Measurements from ENCODE around the gene S100PBP.
A peak's percentile ranks its signal among the peaks of the same experiment; 100 is the strongest.

Gene S100PBP

DNA sequence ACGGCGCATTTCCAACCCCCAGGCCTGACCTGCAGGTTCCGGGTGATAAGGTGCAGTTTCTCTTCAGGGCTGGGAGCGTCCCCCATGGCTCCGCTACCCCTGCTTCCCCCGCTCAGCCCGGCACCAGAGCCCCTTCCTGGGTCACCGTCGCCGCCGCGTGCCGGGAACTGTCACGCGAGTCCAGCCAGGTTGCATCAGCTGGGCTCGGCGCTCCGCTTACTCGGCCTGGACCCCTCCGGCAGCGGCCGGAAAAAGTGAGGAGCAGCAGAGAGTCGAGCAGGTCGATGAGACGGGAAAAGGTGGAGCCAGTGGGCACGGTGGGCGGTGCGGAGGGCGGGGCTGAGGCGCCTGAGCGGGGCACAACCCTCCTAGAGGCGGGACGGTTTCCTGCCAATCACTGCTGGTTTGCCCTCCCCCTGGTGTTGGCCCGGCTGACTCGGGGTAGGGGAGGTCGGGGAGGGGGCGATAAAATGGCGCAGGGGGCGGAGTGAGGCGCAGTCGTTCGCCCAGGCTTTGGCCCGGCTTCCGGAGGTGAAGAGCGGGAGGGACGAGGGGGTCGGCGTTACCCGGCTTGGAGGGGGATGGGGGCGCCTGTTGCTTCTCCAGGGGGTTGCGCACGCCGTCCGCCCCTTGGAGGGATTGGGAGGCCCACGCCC, at the start of gene S100PBP, which contains the start of gene YARS1:
Gene S100PBP, plus strand, starts transcription at position 495 of the 656 bp plus-strand sequence. CDS start 8,447 bp downstream, outside the sequence.
Gene YARS1, minus strand, starts transcription at position 200 of the 656 bp plus-strand sequence. Its CDS starts 114 bp downstream, at position 86.
- DNase-seq (ENCODE audit: low read depth in 1 of 2, low spot score in 1 of 2) = peak; percentile 100

DNA sequence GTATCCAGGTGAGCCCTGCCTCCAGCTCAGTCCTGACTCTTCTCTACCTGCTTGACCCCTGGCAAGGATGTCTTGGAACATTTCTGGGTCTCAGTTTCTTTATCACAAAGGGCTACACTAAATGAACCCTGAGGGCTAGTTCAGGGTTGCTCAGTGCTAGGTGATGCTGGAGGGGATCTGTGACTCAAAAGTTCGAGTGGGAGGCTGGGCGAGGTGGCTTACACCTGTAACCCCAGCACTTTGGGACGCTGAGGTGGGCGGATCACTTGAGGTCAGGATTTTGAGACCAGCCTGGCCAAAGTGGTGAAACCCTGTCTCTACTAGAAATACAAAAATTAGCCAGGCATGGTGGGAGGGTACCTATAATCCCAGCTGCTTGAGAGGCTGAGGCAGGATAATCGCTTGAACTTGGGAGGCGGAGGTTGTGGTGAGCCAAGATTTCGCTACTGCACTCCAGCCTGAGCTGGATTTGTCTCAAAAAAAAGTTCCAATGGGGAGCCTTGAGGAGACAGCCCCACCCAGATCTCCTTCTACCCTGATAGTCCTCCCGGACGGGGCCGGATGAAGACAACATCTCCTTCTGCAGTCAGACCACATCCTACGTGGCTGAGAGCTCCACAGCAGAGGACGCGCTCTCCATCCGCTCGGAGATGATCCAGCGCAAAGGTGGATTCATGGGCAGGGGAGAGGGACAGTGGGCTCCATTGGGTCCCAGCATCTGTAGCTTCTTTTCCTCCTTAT, 49.2 kb upstream of the S100PBP start:
- DNase-seq (ENCODE audit: low read depth in 1 of 2, low spot score in 1 of 2) = no peak

- no peak for DNase-seq (ENCODE audit: low read depth in 1 of 2, low spot score in 1 of 2)
Measured at GRCh38 chr1:32769524-32770220, 47.8 kb upstream of the S100PBP start.

- no peak for DNase-seq (ENCODE audit: low read depth in 1 of 2, low spot score in 1 of 2)
Measured at GRCh38 chr1:32770221-32770731, 47.2 kb upstream of the S100PBP start.

DNA sequence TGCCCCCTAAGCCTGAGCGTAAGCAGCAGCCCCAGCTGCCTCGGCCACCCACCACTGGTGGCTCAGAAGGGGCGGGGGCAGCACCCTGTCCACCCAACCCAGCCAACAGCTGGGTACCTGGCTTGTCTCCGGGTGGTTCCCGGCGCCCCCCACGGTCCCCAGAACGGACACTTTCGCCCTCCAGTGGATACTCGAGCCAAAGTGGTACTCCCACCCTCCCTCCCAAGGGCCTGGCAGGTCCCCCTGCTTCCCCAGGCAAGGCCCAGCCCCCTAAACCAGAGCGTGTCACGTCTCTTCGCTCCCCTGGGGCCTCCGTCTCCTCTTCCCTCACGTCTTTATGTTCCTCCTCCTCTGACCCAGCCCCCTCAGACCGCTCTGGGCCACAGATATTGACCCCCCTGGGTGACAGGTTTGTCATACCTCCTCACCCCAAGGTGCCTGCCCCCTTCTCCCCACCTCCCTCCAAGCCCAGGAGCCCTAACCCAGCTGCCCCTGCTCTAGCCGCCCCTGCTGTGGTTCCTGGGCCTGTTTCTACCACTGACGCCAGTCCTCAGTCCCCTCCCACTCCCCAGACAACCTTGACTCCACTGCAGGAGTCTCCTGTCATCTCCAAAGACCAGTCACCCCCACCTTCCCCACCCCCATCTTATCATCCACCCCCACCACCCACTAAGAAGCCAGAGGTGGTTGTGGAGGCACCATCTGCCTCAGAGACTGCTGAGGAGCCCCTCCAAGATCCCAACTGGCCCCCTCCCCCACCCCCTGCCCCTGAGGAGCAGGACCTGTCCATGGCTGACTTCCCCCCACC, 46.5 kb upstream of the S100PBP start:
- no peak for DNase-seq (ENCODE audit: low read depth in 1 of 2, low spot score in 1 of 2)

DNA sequence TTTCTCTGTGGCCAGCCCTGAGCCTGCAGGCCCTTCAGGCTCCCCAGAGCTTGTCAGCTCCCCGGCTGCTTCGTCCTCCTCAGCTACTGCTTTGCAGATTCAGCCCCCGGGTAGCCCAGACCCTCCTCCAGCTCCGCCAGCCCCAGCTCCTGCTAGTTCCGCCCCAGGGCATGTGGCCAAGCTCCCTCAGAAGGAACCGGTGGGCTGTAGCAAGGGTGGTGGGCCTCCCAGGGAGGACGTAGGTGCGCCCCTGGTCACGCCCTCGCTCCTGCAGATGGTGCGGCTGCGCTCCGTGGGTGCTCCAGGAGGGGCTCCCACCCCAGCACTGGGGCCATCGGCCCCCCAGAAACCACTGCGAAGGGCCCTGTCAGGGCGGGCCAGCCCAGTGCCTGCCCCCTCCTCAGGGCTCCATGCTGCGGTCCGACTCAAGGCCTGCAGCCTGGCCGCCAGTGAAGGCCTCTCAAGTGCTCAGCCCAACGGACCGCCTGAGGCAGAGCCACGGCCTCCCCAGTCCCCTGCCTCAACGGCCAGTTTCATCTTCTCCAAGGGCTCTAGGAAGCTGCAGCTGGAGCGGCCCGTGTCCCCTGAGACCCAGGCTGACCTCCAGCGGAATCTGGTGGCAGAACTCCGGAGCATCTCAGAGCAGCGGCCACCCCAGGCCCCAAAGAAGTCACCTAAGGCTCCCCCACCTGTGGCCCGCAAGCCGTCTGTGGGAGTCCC, 45.7 kb upstream of the S100PBP start:
- no peak for DNase-seq (ENCODE audit: low read depth in 1 of 2, low spot score in 1 of 2)

- DNase-seq (ENCODE audit: low read depth in 1 of 2, low spot score in 1 of 2) = no peak
Measured at GRCh38 chr1:32772281-32773017, 45.0 kb upstream of the S100PBP start.

DNA sequence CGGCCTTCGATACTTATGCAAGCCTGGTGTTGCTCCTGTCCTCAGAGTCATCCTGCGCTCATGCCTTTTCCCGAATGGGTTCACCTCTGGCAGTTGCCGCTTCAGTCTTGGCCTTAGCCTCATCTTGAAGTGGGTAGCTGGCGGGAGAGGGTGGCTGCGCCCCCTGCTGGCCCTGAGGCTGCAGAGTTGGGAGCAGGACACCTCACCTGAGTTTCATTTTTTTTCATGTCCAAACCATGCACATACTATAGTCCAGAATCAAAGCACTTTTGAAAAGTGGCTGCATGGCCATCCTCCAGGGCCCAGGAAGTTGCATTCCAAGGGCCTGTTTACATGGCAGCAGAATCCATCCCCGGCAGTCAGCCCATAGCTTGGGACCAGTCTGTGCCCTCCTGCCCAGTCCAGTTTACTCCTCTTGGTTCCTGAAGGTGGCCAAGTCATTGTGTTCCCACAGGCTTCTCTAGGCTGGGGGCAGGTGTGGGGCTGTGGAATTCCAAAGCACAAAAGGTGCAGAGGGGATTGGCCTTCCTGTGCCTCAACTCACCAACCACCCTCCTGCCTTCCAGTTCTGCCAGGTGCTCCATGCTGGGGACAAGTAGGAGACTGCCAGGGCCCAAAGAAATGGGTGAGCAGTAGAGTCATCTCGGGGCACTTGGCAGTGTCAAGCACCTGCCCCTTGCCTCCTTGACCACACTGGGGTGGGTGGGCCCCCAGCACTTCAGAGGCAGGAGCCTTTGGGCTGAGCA, 44.3 kb upstream of the S100PBP start:
- DNase-seq (ENCODE audit: low read depth in 1 of 2, low spot score in 1 of 2) = peak; percentile 61 to 62

GRCh38 chr1:32773764-32774463, 43.5 kb upstream of the S100PBP start:
- no peak for DNase-seq (ENCODE audit: low read depth in 1 of 2, low spot score in 1 of 2)

DNA sequence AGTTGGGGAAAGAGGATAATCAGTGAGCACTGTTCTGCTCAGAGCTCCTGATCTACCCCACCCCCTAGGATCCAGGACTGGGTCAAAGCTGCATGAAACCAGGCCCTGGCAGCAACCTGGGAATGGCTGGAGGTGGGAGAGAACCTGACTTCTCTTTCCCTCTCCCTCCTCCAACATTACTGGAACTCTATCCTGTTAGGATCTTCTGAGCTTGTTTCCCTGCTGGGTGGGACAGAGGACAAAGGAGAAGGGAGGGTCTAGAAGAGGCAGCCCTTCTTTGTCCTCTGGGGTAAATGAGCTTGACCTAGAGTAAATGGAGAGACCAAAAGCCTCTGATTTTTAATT, 43.0 kb upstream of the S100PBP start:
- DNase-seq (ENCODE audit: low read depth in 1 of 2, low spot score in 1 of 2) = no peak

DNA sequence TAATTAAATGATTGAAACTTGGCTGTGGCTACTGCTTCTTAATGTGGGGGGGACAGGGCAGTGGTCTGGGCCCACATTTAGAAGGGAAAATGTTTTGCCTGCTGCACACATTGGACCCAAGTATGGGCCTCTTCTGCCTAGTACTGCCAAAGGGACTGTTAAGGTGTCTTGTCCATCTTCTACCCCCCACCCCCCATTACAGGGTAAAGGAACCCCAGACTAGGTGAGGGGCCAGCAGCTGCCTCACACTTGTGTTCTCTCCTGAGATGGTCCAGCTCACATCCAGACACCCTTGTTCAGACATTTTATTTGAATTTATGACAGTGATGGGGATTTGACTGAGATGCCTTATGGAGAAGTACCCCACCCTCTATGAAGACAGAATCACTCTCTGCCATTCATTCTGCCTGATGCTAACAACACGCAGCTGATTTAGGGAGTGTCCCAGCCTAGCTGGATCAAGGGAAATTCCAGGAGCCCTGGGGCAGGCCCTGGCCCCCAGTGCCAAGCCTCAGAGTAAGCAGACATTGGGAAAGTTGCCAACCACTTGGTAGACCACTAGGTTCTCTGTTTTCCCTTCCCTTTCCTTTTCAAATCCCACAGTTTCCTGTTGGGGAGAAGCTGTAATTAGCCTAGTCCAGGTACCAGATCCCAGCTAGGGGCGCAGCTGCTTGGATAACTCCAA, 42.4 kb upstream of the S100PBP start:
- no peak for DNase-seq (ENCODE audit: low read depth in 1 of 2, low spot score in 1 of 2)

DNA sequence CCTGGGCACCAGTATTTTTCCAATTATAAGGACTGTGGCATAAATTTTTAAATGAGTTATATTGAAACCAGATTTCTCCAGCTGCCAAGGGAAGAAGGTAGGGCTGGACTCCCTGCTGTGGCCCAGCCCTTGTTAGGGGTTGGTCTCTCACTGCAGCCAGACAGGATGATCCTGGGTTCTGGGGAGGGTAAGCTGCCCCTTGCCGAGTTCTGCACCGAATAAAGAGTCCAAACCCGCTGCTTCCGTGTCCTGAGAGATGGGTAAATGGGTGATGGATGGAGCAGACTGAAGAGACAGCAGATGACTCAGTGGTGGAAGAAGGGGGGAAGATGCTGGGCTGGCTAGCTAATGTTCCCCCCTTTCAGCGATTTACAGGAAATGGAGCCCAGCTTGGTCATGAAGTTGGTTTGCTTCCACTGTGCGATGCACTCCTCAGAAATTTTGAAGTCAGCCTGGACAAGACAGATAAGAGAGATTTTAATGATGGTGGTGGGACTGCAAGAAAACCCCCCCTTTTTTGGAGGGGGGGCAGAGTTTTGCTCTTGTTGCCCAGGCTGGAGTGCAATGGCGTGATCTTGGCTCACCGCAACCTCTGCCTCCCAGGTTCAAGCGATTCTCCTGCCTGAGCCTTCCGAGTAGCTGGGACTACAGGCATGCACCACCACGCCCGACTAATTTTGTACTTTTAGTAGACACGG, 41.7 kb upstream of the S100PBP start:
- DNase-seq (ENCODE audit: low read depth in 1 of 2, low spot score in 1 of 2) = no peak

DNA sequence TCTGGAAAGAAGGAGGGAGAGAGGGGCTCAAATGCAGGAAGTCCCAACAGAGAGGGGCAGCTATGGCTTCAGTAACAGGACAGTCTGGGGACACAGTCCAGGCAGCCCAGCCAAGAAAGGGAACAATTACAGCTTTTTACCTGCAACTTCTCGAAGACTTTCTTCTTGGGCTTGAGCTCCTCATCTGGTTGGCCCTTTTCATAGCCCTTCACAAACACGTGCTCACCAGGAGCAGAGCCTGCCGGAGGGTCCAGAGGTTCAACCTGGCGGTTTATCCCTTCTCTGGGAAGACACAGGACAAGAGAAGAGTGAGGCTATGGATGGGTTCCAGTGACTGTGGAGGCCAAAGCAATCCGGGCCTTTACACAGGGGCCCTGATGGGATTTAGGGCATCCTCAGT, 38.2 kb upstream of the S100PBP start:
- no peak for DNase-seq (ENCODE audit: low read depth in 1 of 2, low spot score in 1 of 2)

DNA sequence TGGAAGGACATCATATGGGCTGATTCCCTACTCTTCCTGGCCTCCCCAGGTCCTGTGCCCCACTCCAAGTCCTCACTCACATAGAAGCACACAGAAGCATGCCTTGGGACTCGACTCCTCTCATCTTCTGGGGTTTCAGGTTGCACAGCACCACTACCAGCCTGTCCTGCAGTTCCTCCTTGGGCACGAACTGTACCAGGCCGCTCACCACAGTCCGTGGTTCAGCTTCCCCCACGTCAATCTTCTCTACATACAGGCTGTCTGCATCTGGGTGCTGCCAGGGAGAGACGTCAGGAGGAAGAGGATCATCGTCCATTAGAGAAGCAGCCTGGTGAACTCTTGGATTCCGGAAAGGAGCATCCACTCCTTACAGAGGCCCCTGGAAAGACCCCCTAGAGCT, 37.4 kb upstream of the S100PBP start:
- DNase-seq (ENCODE audit: low read depth in 1 of 2, low spot score in 1 of 2) = no peak

GRCh38 chr1:32780628-32781234, 36.7 kb upstream of the S100PBP start:
- no peak for DNase-seq (ENCODE audit: low read depth in 1 of 2, low spot score in 1 of 2)

DNA sequence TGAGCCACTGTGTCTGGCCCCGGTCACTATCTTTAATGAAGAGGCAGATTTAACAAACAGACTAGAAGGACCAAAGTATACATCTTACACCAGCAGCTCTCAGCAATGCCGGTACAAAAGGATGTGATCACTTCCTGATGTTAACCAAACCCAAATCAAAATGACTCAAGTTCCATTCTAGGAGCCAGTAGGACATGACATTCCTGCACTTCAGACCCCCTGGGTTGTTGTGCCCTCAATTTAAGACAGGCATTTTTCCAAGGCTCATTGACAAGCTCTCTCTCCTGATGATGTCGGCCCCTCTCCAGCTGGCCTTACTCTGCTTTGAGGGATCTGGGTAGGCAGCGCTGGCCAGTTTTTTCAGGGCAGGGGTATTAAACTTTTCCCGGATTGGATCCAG, 35.4 kb upstream of the S100PBP start:
- no peak for DNase-seq (ENCODE audit: low read depth in 1 of 2, low spot score in 1 of 2)

- DNase-seq (ENCODE audit: low read depth in 1 of 2, low spot score in 1 of 2) = no peak
Measured at GRCh38 chr1:32783851-32784250, 33.6 kb upstream of the S100PBP start.

Measured in activated CD4-positive, alpha-beta T cell treated with anti-CD3 and anti-CD28 coated beads, Interleukin-2, amount 50 U/mL, for 24 hours (primary cell).